Mesothelial cell of epicardium (in vitro differentiated cells): Measurements from ENCODE around the gene CHAMP1. TPM values are rescaled to one million over a fixed set of nuclear protein-coding genes. Genes with fewer than 3 reads are reported as not detected.
A peak's percentile ranks its signal among the peaks of the same experiment; 100 is the strongest.
"Not testable (repeated sequence)": the region's sequence is repeated elsewhere in the genome, so short reads cannot be mapped to it uniquely, and the experiment has no call there.

Source experiments
- DNase-seq, 2 experiments: peaks; one replicate each; pipeline ENCODE4 v3.0.0; 2021; ENCODE audit warnings: low spot score in 2 of 2; ENCODE audit not compliant: unreplicated experiment in 2 of 2
- H3K27ac Mint-ChIP-seq: 2 replicates; pipeline ENCODE4 v1.8.0; 2021; ENCODE audit warnings: mixed read lengths
- H3K27me3 Mint-ChIP-seq: 2 replicates; pipeline ENCODE4 v1.8.0; 2021; ENCODE audit warnings: low read depth, mixed read lengths
- H3K36me3 Mint-ChIP-seq: 2 replicates; pipeline ENCODE4 v1.8.0; 2021; ENCODE audit warnings: mixed read lengths
- H3K4me1 Mint-ChIP-seq: 2 replicates; pipeline ENCODE4 v1.8.0; 2021; ENCODE audit warnings: mixed read lengths
- H3K4me3 Mint-ChIP-seq: 2 replicates; pipeline ENCODE4 v1.8.0; 2021; ENCODE audit warnings: mild to moderate bottlenecking, moderate library complexity, mixed read lengths
- H3K9me3 Mint-ChIP-seq: 2 replicates; pipeline ENCODE4 v1.8.0; 2021; ENCODE audit warnings: mixed read lengths
- CTCF ChIP-seq: fragments of 200-600 bp; sonication (generic); IDR thresholded peaks from one replicate; pipeline ENCODE4 v1.5.0; 2021; ENCODE audit warnings: antibody characterized with exemption; ENCODE audit not compliant: unreplicated experiment
- microRNA-seq: library from miRNA; unstranded; fragments of <30 nt; microRNA quantifications from one replicate; pipeline ENCODE4 v1.2.0, GENCODE V29; 2021; ENCODE audit warnings: inconsistent platforms, mixed read lengths
- total RNA-seq: library from RNA; stranded (reverse); gene quantifications from 3 replicates; pipeline ENCODE4 v1.2.1, GENCODE V29; 2021

The CHAMP1 gene
- total RNA-seq, 1 donor from 2014 or later, result 27.9 TPM

GRCh38 chr13:114339857-114340534 is 25.7 kb downstream of the CHAMP1 start:
- Mint-ChIP-seq H3K4me3 (no peak overlapping the region), H3K36me3 (no peaks in the 10 kb centered on the region), H3K27ac (no peak overlapping the region), H3K27me3 (peaks cover 1% of the 10 kb centered on the region), H3K4me1 (no peaks in the 10 kb centered on the region), H3K9me3 (peaks cover 6% of the 10 kb centered on the region)
- peak; percentile 28 for TF ChIP-seq CTCF
- no peak for DNase-seq

GRCh38 chr13:114341003-114341777 is 26.9 kb downstream of the CHAMP1 start:
- H3K4me3 Mint-ChIP-seq, result no peak overlapping the region
- TF ChIP-seq CTCF, result no peak

GRCh38 chr13:114347256-114347655 is 33.0 kb downstream of the CHAMP1 start:
- not testable (repeated sequence) for H3K4me1 Mint-ChIP-seq, H3K36me3 Mint-ChIP-seq, H3K27ac Mint-ChIP-seq, H3K4me3 Mint-ChIP-seq, DNase-seq, H3K9me3 Mint-ChIP-seq
- peaks cover 19% of the 10 kb centered on the region for H3K27me3 Mint-ChIP-seq

More at GRCh38 chr13:114341003-114341777, 26.9 kb downstream of the CHAMP1 start:
- Mint-ChIP-seq H3K36me3 (no peaks in the 10 kb centered on the region), H3K27me3 (no peaks in the 10 kb centered on the region), H3K4me1 (no peaks in the 10 kb centered on the region), H3K9me3 (peaks cover 6% of the 10 kb centered on the region), H3K27ac (no peak overlapping the region)
- no peak for DNase-seq

- not testable (repeated sequence) for H3K4me3 Mint-ChIP-seq, H3K4me1 Mint-ChIP-seq, H3K27ac Mint-ChIP-seq, H3K36me3 Mint-ChIP-seq, DNase-seq, H3K9me3 Mint-ChIP-seq
- H3K27me3 Mint-ChIP-seq, result peaks cover 17% of the 10 kb centered on the region
- TF ChIP-seq CTCF, result peak; percentile 66
Observed at GRCh38 chr13:114352763-114353162, 38.5 kb downstream of the CHAMP1 start.

- not testable (repeated sequence) for DNase-seq, H3K9me3 Mint-ChIP-seq, H3K27ac Mint-ChIP-seq, H3K36me3 Mint-ChIP-seq, H3K4me1 Mint-ChIP-seq, H3K4me3 Mint-ChIP-seq
- H3K27me3 Mint-ChIP-seq, result peaks cover 13% of the 10 kb centered on the region
Observed at GRCh38 chr13:114353382-114353781, 39.1 kb downstream of the CHAMP1 start.

Small RNA genes within 50 kb of the gene (microRNA-seq; reads per million reads assigned to microRNA genes)
- not detected for gene MIR4502

Other genes with a start within 250 kb of the CHAMP1 start
- gene RASA3, start 181.9 kb upstream of the CHAMP1 start, total RNA-seq, result 13.5 to 14.6 TPM (median 13.7 TPM) in 3 replicates
- gene CFAP97D2, start 135.2 kb upstream of the CHAMP1 start, total RNA-seq, result not detected in 3 replicates
- 102 to 109 TPM (median 102 TPM) in 3 replicates for gene CDC16, start 79.6 kb upstream of the CHAMP1 start, total RNA-seq
- gene UPF3A, start 32.9 kb upstream of the CHAMP1 start, total RNA-seq, result 112 to 123 TPM (median 117 TPM) in 3 replicates